ENCODE data around the gene ARHGEF28.

The ARHGEF28 gene

DNA sequence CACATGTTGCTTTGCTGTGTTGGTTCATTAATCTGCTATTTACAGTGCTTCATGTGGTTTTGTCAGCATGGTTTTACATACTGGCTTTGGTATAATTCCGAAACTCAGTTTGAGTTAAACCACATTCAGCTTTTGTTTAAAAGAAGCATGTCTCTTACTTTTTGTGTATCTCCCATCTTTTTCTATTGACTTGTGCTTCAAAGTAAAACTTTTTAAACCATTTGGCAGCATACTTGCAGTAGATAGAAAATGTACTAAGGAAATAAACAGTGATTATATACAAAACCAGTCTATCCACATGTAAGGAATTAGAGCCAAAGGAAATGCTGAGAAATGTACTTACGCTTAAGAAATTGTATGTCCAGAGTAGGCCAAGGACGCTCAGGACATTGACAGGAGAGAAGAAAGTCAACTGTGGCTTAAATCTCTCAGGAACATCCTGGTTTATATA lies 286.9 kb downstream of the ARHGEF28 start:
- DNase-seq (ENCODE audit: extremely low spot score, insufficient read length, low read depth), result no peak
- no peak for FAIRE-seq

DNA sequence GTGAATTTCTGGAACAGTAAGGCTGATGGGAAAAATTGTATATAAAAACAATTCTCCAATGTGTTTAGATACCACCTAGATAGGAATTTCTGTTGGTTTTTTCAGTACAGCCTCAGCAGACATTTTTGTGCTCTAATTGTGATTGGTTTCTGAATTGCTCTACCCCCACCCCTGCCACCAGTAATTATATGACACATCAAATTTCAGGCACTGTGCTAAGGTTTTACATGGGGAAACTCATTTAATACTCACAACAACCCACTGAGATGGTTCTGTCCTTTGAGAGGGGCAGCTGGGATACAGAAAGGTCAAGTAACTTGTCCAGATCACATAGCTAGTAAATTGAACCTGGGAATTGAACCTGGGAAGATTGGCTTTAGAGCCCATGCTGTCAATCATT lies 288.0 kb downstream of the ARHGEF28 start:
- DNase-seq (ENCODE audit: extremely low spot score, insufficient read length, low read depth) (no peak), FAIRE-seq (no peak)

- no peak for FAIRE-seq
- DNase-seq (ENCODE audit: extremely low spot score, insufficient read length, low read depth), result no peak
Measured at GRCh38 chr5:73915345-73915744, 289.3 kb downstream of the ARHGEF28 start.

DNA sequence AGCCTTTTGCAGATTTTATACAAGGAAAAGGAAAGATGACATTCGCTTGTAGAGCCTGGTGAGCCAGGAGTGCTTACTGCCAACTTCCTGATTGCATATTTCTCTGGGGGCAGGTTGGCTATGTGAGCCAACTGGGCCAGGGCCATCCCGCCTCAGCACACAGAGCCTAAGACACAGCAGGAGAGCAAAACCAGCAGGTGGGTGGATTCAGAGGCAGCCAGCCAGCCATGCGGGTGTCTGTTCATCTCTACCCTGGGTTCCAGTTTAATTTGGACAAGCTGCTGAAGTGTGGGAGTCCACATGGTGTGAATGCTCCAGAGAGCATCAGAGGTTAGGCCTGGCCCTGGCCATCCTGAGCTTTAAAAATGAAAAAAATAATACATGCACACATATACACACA lies 291.4 kb downstream of the ARHGEF28 start:
- DNase-seq (ENCODE audit: extremely low spot score, insufficient read length, low read depth) (no peak), FAIRE-seq (no peak)

GRCh38 chr5:73917891-73918290 lies 291.9 kb downstream of the ARHGEF28 start:
- FAIRE-seq (no peak), DNase-seq (ENCODE audit: extremely low spot score, insufficient read length, low read depth) (no peak)

GRCh38 chr5:73918791-73919221 lies 292.8 kb downstream of the ARHGEF28 start:
- no peak for DNase-seq (ENCODE audit: extremely low spot score, insufficient read length, low read depth)
- FAIRE-seq, result no peak

DNA sequence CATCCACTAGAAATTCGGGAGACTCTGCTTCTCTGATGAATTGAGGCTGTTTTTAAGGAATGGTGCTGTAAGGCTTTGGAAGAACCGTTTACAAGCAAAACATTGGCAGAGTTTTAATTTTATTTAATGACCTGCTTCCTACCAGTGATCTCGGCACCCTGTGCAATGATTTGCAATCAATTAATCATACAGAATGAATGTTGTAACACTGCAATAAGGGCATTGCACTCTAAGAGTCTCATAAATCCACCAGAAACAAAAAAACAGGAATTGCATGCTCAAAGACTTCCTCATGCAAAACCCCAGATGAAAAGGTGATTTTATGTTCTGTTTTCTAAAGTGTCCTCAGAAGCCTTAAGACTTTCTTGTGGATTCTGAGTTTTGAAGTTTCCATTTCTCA lies 295.7 kb downstream of the ARHGEF28 start:
- DNase-seq (ENCODE audit: extremely low spot score, insufficient read length, low read depth), result no peak
- FAIRE-seq, result no peak

GRCh38 chr5:73922224-73922623 lies 296.2 kb downstream of the ARHGEF28 start:
- FAIRE-seq (no peak), DNase-seq (ENCODE audit: extremely low spot score, insufficient read length, low read depth) (no peak)

DNA sequence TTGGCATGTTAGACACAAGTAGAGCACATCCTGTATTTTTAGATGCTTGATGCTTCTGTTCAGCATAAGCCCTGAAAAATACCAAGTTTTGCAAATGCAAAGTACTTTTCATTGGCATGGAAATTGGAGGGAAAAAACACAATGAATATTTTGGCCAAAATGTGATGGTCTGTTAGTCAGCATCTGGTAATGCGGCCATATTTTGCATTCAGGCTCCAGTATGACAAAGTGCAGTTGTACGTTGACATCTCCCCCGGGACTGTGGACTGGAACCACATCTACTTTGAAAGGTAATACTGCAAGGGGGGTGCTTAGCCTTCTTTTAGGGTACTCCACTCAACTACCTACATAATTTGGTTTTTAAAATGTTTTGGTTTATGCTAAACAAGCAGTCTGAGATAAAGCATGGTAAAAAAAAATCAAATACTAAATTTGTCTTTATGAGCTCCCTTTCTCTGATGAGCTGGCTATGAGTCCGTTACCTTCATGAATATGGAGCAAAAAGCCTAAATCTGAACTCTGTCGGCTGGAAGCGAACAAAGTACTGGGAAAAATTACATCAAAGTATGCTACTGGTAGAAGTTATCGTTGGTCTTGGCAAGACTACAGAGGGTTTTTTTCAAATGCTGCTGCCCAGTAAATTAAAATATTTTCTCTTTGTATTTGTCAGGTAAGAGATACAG lies 297.0 kb downstream of the ARHGEF28 start:
- FAIRE-seq, result no peak

DNA sequence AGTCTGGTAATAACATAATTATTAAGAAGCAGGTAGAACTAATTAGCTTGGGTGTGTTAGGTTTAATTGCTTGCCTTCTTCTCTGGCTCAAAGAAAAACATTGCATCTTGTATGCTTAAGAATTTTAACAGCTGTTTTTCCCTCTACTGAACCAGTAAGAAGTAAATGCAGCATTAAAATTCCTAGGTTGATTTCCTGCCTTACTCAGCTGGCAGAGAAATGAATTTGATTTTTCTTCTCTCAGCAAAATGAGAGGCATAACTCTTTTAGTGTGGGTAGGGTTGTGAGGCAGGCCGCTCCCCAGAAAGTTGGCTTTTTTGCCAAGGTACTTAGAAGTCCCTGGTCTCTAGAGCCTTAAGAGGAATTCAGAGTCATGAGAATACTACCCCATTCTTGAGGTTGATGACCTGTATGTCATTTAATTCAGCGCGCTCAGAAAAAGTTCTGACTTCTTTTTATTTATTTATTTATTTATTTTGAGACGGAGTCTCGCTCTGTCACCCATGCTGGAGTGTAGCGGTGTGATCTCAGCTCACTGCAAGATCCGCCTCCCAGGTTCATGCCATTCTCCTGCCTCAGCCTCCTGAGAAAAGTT lies 302.6 kb downstream of the ARHGEF28 start:
- FAIRE-seq (no peak), DNase-seq (ENCODE audit: extremely low spot score, insufficient read length, low read depth) (no peak)

More for the DNA sequence above, 297.0 kb downstream of the ARHGEF28 start:
- DNase-seq (ENCODE audit: extremely low spot score, insufficient read length, low read depth), result no peak

- FAIRE-seq, result no peak
- DNase-seq (ENCODE audit: extremely low spot score, insufficient read length, low read depth), result no peak
Measured at GRCh38 chr5:73935719-73936118, 309.7 kb downstream of the ARHGEF28 start.

GRCh38 chr5:73938280-73938937 lies 312.4 kb downstream of the ARHGEF28 start:
- no peak for FAIRE-seq

GRCh38 chr5:73938938-73939320 lies 312.9 kb downstream of the ARHGEF28 start:
- DNase-seq (ENCODE audit: extremely low spot score, insufficient read length, low read depth), result no peak
- FAIRE-seq, result no peak

More at GRCh38 chr5:73938280-73938937, 312.4 kb downstream of the ARHGEF28 start:
- DNase-seq (ENCODE audit: extremely low spot score, insufficient read length, low read depth), result no peak

DNA sequence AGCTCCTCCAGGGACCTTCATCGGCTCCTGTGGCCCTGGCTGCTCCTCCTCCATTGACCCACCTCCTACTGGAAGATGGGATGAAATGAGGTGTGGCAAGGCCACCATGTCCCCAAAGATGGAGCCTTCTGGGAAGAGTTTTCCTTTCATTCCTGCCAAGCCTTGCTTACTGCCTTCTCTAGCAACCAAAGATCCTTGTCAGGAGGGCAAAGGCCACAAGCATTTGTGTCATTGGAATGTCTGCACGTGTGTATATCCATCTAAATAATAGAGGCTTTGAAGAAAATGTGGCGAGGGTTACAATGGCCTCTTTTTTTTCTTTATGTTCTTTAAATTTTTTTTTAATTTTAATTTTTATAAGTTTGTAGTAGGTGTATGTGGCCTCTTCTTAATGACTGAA lies 313.6 kb downstream of the ARHGEF28 start:
- FAIRE-seq, result no peak
- no peak for DNase-seq (ENCODE audit: extremely low spot score, insufficient read length, low read depth)

- DNase-seq (ENCODE audit: extremely low spot score, insufficient read length, low read depth), result no peak
- FAIRE-seq, result no peak
Measured at GRCh38 chr5:73940026-73940425, 314.0 kb downstream of the ARHGEF28 start.

- DNase-seq (ENCODE audit: extremely low spot score, insufficient read length, low read depth) (no peak), FAIRE-seq (no peak)
Measured at GRCh38 chr5:73940801-73941200, 314.8 kb downstream of the ARHGEF28 start.

- DNase-seq (ENCODE audit: extremely low spot score, insufficient read length, low read depth) (no peak), FAIRE-seq (no peak)
Measured at GRCh38 chr5:73942783-73943182, 316.8 kb downstream of the ARHGEF28 start.

DNA sequence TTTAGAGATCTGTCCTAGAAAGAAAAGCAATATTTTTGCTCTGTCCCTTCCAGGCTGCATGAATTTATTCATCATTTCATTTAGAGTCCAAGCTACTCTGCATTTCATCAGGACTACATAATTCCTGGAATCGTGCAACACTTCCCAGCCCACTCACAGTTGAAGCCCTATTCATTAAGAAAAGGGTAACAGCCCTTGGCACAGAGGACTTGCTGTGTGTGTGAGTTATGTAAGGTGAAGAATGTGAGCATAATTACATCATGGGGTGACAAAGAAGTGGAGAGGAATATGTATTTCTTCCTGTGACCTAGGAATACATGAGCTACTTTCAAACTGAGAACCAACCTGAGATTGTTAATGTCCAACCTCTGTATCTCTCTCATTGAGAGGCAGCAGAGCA lies 317.4 kb downstream of the ARHGEF28 start:
- DNase-seq (ENCODE audit: extremely low spot score, insufficient read length, low read depth) (no peak), FAIRE-seq (no peak)

DNA sequence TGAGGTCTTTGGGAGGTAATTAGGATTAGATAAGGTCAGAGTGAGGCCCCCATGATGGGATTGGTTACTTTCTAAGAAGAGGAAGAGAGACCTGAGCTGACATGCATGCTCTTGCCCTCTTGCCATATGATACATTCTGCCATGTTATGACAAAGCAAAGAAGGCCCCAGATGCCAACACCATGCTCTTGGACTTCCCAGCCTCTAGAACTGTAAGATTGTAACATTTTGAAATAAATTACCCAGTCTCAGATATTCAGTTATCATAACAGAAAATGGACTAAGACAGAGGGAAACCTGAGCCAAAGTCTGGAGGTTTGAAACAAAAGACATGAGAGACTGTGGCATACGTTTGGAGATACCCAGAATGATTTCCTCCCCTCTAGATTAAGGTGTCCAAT lies 318.6 kb downstream of the ARHGEF28 start:
- FAIRE-seq (no peak), DNase-seq (ENCODE audit: extremely low spot score, insufficient read length, low read depth) (no peak)

GRCh38 chr5:73945505-73945904 lies 319.5 kb downstream of the ARHGEF28 start:
- FAIRE-seq, result no peak
- no peak for DNase-seq (ENCODE audit: extremely low spot score, insufficient read length, low read depth)

- no peak for DNase-seq (ENCODE audit: extremely low spot score, insufficient read length, low read depth)
- FAIRE-seq, result peak; percentile 39
Measured at GRCh38 chr5:73946278-73946677, 320.3 kb downstream of the ARHGEF28 start.

Measured in GM18507 (cell line).